Transverse colon (tissue), 4 donors: ENCODE results near the gene IL1RN.

Experiments
- CTCF ChIP-seq, 5 experiments: fragments of 200-600 bp in 3 of 5; fragments of 450-650 bp in 2 of 5; sonication (generic) in 3 of 5; IDR thresholded peaks; 1 replicate in 2 of 5; 2 replicates in 3 of 5; pipeline ENCODE4 v1.5.1; 2016 to 2017; ENCODE audit warnings: antibody characterized with exemption in 5 of 5, inconsistent platforms in 3 of 5, mild to moderate bottlenecking in 2 of 5, moderate library complexity in 1 of 5
- EP300 ChIP-seq: sonication (generic); formaldehyde crosslinking; IDR thresholded peaks from one replicate; pipeline ENCODE4 v1.6.1; 2017; ENCODE audit warnings: antibody characterized with exemption, low read depth
- POLR2A ChIP-seq: fragments of 450-650 bp; IDR thresholded peaks from one replicate; pipeline ENCODE4 v1.6.1; 2016; ENCODE audit warnings: antibody characterized with exemption, mild to moderate bottlenecking, moderate library complexity
- POLR2AphosphoS5 ChIP-seq, 3 donors: sonication (generic); formaldehyde crosslinking; IDR thresholded peaks; one replicate each; pipeline ENCODE4 v1.6.1; 2016; ENCODE audit warnings: antibody characterized with exemption in 3 of 3

- TF ChIP-seq CTCF (IDR thresholded peaks at IDR 0.05) (no peak), POLR2A (no peak), EP300 (no peak), POLR2AphosphoS5 (IDR thresholded peaks at IDR 0.05) (no peak)
Measured at GRCh38 chr2:113098532-113098931, 28.9 kb upstream of the IL1RN start.
